ENCODE results near the gene DDX24.

Gene DDX24

DNA sequence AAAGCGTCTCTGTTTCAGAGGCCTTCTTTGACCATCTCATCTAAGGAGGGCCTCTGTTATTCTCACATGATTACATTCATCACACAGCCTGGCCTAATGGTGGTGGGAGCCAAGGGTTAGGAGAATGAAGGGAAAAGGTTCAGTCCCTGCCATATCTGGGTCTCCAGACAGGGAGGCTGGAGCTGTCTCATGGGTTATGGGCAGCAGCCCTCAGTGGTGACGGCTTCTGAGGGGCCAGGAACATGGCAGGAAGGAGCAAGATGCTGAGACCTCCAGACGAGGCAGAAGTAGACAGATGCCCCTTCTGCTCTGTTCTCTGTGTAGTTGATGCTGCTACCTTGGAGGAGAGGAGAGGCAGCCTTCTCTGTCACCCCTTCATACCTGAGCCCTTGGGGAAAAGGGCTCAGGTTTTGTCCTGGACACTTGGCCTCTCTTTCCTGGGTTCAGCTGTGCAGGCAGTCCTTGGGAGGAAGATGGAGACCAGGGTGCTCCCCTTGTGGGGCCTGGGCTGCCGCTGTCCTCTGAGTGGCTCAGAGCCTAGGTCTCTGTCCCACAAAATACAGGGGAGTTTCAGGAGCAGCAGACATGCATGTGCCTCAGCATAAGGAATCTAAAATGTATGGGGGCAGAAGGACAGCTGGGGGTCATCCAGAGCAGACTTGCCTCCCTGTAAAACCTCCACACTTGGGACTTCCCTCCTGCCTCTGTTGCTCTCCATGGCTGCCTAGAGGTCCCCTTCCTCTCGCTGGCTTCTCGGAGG, 44.8 kb upstream of the DDX24 start:
- DNase-seq (ENCODE audit: low read depth, low spot score), result no peak
- H3K36me3 ChIP-seq (ENCODE audit: insufficient read depth, low read length), result no peaks in the 10 kb centered on the region
- no peak overlapping the region for H3K4me3 ChIP-seq
- TF ChIP-seq FOXP2 (optimal IDR thresholded peaks at IDR 0.05; ENCODE audit: control extremely low read depth, extremely low read length, insufficient read depth) (no peak), POLR2AphosphoS5 (IDR thresholded peaks at IDR 0.05; ENCODE audit: borderline replicate concordance, low read depth, low read length) (no peak)
- no peak overlapping the region for H3K9ac ChIP-seq (ENCODE audit: insufficient read length)
- no peak overlapping the region for H3K27ac ChIP-seq
- H3K9me3 ChIP-seq (ENCODE audit: low read depth, low read length), result no peaks in the 10 kb centered on the region

DNA sequence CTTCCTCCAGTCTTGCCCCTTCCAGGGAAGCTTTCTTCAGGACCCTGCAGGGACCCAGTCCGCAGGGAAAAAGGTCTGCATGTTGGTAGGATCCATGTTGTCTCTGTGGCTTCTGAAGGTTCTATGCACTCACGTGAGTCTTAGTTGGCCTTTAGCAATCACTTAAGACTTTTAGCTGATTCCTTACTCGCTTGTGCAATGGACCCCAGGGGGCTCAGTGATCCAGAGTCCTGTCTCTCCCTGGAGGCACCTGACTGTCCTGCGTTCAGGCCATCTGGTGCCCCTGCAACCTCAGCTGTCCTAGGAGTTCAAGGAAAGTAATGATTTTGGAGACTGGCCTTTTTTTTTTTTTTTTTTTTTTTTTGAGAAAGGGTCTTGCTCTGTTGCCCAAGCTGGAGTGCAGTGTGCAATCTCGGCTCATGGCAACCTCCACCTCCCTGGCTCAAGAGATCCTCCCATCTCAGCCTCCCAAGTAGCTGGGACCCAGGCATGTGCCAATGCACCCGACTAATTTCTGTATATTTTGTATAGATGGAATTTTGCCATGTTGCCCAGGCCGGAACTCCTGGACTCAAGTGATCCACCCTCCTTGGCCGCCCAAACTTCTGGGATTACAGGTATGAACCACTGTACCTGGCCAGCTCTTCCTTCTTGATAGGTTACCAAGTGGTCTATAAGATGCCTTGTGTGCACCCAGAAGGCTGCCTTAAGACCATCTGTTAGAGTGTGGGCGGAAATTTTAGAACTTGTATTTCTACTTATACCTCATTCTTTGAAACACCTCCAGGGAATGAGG, 43.8 kb upstream of the DDX24 start:
- no peak for DNase-seq (ENCODE audit: low read depth, low spot score)
- H3K27ac ChIP-seq, result no peak overlapping the region
- no peak overlapping the region for H3K4me3 ChIP-seq
- no peaks in the 10 kb centered on the region for H3K36me3 ChIP-seq (ENCODE audit: insufficient read depth, low read length)
- no peaks in the 10 kb centered on the region for H3K9me3 ChIP-seq (ENCODE audit: low read depth, low read length)
- no peak for TF ChIP-seq EZH2 (IDR thresholded peaks at IDR 0.05)
- H3K9ac ChIP-seq (ENCODE audit: insufficient read length), result no peak overlapping the region

DNA sequence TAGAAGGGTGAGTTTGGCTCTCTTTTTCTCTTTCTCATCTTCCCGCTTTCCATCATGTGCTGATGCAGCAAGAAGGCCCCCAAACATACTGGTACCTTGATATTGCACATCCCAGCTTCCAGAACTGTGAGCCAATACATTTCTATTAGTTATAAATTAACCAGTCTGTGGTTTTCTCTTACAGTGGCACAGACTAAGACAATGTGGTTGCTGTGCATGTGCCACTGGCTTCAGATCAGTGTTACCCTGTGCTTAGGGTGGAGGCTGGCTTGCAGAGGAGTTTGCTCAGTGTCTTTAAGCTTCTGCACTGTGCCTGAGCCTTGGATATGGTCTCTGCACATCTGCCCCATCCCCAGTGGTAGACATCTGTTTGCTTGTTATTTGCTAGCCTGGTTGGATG, 42.9 kb upstream of the DDX24 start:
- TF ChIP-seq POLR2AphosphoS5 (IDR thresholded peaks at IDR 0.05; ENCODE audit: borderline replicate concordance, low read depth, low read length) (no peak), EZH2 (IDR thresholded peaks at IDR 0.05) (no peak), FOXP2 (optimal IDR thresholded peaks at IDR 0.05; ENCODE audit: control extremely low read depth, extremely low read length, insufficient read depth) (no peak)
- no peaks in the 10 kb centered on the region for H3K9me3 ChIP-seq (ENCODE audit: low read depth, low read length)
- H3K36me3 ChIP-seq (ENCODE audit: insufficient read depth, low read length), result no peaks in the 10 kb centered on the region
- H3K4me3 ChIP-seq, result no peak overlapping the region
- no peak for DNase-seq (ENCODE audit: low read depth, low spot score)
- H3K27ac ChIP-seq, result no peak overlapping the region
- no peak overlapping the region for H3K9ac ChIP-seq (ENCODE audit: insufficient read length)

DNA sequence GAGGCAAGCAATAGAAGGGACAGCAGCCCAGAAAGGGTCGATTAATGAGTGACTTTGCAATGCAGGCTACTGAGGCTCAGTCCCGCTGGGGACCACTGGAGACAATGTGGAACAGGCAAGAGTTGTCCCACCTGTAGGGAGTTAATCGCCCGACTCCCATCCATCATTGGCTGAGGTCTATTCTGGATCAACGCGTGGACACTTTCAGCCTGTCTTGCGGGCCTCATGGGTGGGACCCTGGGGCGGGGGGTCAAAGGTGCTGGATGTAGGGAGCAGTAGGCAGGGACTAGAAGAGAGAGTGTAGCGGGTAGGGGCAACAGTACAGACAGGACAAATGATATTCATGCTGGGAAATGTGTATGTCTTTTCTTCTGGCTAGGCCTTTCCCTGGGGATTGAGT, 42.3 kb upstream of the DDX24 start:
- no peak overlapping the region for H3K4me3 ChIP-seq
- no peak overlapping the region for H3K27ac ChIP-seq
- DNase-seq (ENCODE audit: low read depth, low spot score), result no peak
- no peaks in the 10 kb centered on the region for H3K36me3 ChIP-seq (ENCODE audit: insufficient read depth, low read length)
- TF ChIP-seq FOXP2 (optimal IDR thresholded peaks at IDR 0.05; ENCODE audit: control extremely low read depth, extremely low read length, insufficient read depth) (no peak), EZH2 (IDR thresholded peaks at IDR 0.05) (no peak), POLR2AphosphoS5 (IDR thresholded peaks at IDR 0.05; ENCODE audit: borderline replicate concordance, low read depth, low read length) (no peak)
- no peaks in the 10 kb centered on the region for H3K9me3 ChIP-seq (ENCODE audit: low read depth, low read length)
- H3K9ac ChIP-seq (ENCODE audit: insufficient read length), result no peak overlapping the region

DNA sequence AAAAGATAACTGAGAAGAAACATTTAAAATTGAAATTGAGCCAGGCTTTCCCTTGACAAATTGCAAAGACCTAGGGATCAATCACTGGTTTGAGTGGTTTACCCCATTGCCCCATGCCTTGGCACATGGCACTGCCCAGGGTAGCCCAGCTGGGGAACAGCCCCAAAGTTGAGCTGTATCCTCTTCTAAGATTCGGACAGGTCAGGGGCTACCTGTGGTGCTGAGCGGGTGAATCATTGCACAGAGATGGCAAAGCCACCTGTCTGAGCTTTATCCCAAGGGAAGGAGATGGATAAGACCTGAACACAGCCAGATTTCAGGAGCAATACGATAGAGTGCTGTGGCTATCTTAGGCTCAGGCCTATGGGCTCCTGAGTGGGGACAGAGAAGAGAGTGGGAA, 41.4 kb upstream of the DDX24 start:
- Histone ChIP-seq H3K9me3 (ENCODE audit: low read depth, low read length) (no peaks in the 10 kb centered on the region), H3K4me3 (no peak overlapping the region), H3K9ac (ENCODE audit: insufficient read length) (no peak overlapping the region), H3K36me3 (ENCODE audit: insufficient read depth, low read length) (no peaks in the 10 kb centered on the region), H3K27ac (no peak overlapping the region)
- DNase-seq (ENCODE audit: low read depth, low spot score), result no peak
- no peak for TF ChIP-seq FOXP2 (optimal IDR thresholded peaks at IDR 0.05; ENCODE audit: control extremely low read depth, extremely low read length, insufficient read depth)
- no peak for TF ChIP-seq EZH2 (IDR thresholded peaks at IDR 0.05)
- TF ChIP-seq POLR2AphosphoS5 (IDR thresholded peaks at IDR 0.05; ENCODE audit: borderline replicate concordance, low read depth, low read length), result no peak

DNA sequence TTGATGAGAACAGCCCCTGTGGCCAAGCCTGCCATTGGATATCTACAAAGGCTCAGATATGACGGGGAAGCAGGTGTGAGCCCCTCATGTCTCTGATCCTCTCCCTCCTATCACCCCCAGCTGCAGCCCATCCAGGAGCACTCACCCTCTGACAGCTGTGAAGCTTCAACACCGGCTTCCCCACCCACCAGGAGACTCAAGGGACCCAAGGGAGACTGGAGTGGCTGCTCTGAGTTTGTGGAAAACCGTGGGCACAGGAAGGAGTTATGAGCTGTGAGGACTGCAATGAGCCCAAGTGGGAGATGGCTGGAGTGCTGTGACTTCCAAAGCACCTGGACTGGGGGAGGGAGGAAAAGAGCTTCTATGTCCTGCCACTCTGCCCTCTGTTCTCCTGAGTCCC, 40.5 kb upstream of the DDX24 start:
- H3K27ac ChIP-seq, result no peak overlapping the region
- no peak overlapping the region for H3K9ac ChIP-seq (ENCODE audit: insufficient read length)
- TF ChIP-seq POLR2AphosphoS5 (IDR thresholded peaks at IDR 0.05; ENCODE audit: borderline replicate concordance, low read depth, low read length) (no peak), EZH2 (IDR thresholded peaks at IDR 0.05) (no peak), FOXP2 (optimal IDR thresholded peaks at IDR 0.05; ENCODE audit: control extremely low read depth, extremely low read length, insufficient read depth) (no peak)
- no peaks in the 10 kb centered on the region for H3K9me3 ChIP-seq (ENCODE audit: low read depth, low read length)
- H3K4me3 ChIP-seq, result no peak overlapping the region
- no peaks in the 10 kb centered on the region for H3K36me3 ChIP-seq (ENCODE audit: insufficient read depth, low read length)
- no peak for DNase-seq (ENCODE audit: low read depth, low spot score)

DNA sequence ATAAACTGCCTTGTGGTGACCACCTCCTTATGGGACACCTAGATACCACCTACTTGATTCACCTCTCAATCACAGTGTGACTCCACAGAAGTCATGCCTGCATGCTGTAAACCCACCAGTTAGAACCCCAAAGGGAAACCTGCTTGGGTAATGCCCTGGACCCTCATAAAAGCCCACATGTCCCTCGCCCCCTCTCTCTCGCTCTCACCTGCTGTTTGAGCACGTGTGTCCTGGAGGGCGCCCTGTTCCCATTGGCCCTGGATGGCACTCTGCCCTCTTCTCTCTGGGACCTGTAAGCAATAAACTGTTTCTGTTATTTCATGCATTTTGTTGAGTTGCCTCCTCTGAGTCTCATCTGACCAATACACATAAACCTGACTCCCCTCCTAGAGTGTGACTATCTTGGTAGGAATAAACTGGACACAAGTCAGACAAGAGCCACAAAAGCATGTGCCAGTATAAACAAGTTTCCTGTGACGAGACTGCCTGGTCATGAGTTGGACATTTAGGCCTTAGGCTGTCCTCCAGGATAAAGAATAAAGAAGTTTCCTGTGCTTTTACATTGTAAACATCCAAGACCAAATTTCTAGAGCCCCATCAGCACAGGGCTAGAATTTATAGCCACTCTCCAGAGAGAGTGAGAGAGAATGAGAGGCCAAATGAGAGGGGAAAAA, 39.8 kb upstream of the DDX24 start:
- Histone ChIP-seq H3K36me3 (ENCODE audit: insufficient read depth, low read length) (no peaks in the 10 kb centered on the region), H3K27ac (no peak overlapping the region), H3K9me3 (ENCODE audit: low read depth, low read length) (no peaks in the 10 kb centered on the region), H3K9ac (ENCODE audit: insufficient read length) (no peak overlapping the region), H3K4me3 (no peak overlapping the region)
- DNase-seq (ENCODE audit: low read depth, low spot score), result no peak
- no peak for TF ChIP-seq FOXP2 (optimal IDR thresholded peaks at IDR 0.05; ENCODE audit: control extremely low read depth, extremely low read length, insufficient read depth)
- TF ChIP-seq POLR2AphosphoS5 (IDR thresholded peaks at IDR 0.05; ENCODE audit: borderline replicate concordance, low read depth, low read length), result no peak
- no peak for TF ChIP-seq EZH2 (IDR thresholded peaks at IDR 0.05)

DNA sequence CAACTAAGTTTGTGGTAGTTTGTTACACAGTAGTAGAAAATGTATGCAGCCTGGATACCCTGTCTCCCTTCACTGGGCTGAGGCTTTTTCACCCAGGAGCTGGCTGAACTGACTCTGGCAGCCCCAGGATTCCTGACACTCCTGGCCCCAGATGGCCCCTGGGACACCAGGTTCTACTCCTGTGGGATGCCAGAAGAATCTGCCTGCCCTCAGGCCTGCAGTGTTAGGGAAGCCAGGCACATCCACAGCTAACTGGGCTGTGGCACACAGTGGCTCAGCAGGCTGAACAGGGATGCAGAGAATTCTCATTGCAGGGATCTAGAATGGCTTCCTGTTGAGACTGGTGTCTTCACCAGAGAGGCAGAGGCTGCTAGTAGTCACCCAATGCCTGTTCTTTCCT, 38.1 kb upstream of the DDX24 start:
- DNase-seq (ENCODE audit: low read depth, low spot score), result no peak
- H3K9ac ChIP-seq (ENCODE audit: insufficient read length), result no peak overlapping the region
- H3K27ac ChIP-seq, result no peak overlapping the region
- TF ChIP-seq EZH2 (IDR thresholded peaks at IDR 0.05), result no peak
- H3K4me3 ChIP-seq, result no peak overlapping the region
- no peaks in the 10 kb centered on the region for H3K9me3 ChIP-seq (ENCODE audit: low read depth, low read length)
- H3K36me3 ChIP-seq (ENCODE audit: insufficient read depth, low read length), result no peaks in the 10 kb centered on the region

Data from SK-N-MC (cell line).